OCI-LY1 (cell line): Measurements from ENCODE around the gene CCM2.

Experiments
- EZH2 ChIP-seq: fragments of 200-600 bp; sonication (generic), shearing (Covaris generic); IDR thresholded peaks from 2 replicates; pipeline ENCODE4 v1.8.0; 2017; ENCODE audit warnings: borderline replicate concordance, mixed run types, mild to moderate bottlenecking, antibody characterized with exemption, low read length, moderate library complexity, mixed read lengths
- TF ChIP-seq, protein P1 (sequence below): fragments of 200-600 bp; sonication (generic), shearing (Covaris generic); IDR thresholded peaks from 2 replicates; pipeline ENCODE4 v1.5.1; 2017; ENCODE audit warnings: mild to moderate bottlenecking, antibody characterized with exemption, low read length, moderate library complexity, mixed read lengths

DNA sequence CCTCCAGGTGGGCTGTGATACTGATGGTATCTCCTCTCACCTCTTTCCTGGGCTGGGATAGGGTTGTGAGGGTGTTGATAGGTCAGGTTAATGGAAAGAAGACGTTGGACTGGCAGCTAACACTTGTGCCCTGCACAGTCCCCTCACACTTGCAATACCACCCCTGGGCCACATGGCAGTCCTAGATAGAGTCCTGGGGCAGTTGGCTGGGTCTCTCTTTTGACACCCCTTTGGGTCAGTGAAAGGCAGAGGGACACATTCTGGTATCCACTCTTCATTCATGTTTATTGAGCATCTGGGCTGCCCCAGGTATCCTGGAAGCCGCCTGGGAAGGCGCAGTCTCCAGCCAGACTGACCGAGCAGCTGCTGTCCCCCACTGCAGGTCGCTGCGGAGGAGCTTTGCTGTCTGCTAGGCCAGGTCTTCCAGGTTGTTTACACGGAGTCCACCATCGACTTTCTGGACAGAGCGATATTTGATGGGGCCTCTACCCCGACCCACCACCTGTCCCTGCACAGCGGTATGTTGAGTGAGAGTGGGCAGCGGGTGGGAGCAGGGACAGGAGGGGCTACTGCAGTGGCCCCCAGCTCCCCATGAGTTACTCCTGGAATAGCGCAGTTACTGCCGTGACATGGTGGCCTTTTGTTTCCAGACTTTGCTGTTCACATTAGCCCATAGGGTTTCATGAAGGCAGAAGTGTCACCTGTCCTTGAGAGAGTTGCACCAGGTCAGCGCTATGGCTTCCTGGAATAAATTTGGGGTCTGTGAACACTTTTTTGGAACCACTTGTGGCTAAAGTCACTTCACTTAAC, 69.6 kb downstream of the CCM2 start:
- TF ChIP-seq, protein P1, sequence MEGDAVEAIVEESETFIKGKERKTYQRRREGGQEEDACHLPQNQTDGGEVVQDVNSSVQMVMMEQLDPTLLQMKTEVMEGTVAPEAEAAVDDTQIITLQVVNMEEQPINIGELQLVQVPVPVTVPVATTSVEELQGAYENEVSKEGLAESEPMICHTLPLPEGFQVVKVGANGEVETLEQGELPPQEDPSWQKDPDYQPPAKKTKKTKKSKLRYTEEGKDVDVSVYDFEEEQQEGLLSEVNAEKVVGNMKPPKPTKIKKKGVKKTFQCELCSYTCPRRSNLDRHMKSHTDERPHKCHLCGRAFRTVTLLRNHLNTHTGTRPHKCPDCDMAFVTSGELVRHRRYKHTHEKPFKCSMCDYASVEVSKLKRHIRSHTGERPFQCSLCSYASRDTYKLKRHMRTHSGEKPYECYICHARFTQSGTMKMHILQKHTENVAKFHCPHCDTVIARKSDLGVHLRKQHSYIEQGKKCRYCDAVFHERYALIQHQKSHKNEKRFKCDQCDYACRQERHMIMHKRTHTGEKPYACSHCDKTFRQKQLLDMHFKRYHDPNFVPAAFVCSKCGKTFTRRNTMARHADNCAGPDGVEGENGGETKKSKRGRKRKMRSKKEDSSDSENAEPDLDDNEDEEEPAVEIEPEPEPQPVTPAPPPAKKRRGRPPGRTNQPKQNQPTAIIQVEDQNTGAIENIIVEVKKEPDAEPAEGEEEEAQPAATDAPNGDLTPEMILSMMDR, result peak; percentile 7; the same call in 1 of the 2 replicates
- no peak for TF ChIP-seq EZH2
